AG09309 (cell line): ENCODE results near the gene HIGD1C.

Experiments
- DNase-seq: peaks from one replicate; pipeline ENCODE4 v3.0.0-alpha.2; 2010; ENCODE audit warnings: low read depth
- H3K4me3 ChIP-seq: 2 replicates; pipeline ENCODE4 v1.5.1; 2011; ENCODE audit warnings: mild to moderate bottlenecking, low read depth, low read length, moderate library complexity; ENCODE audit not compliant: control insufficient read depth
- CTCF ChIP-seq: IDR thresholded peaks from 2 replicates; pipeline ENCODE4 v1.5.1; 2011; ENCODE audit warnings: mild to moderate bottlenecking, low read depth, low read length, inconsistent platforms; ENCODE audit not compliant: insufficient read depth, control insufficient read depth; ENCODE audit errors: missing control alignments

The HIGD1C gene

GRCh38 chr12:50990791-50991190 is 38.4 kb downstream of the HIGD1C start:
- no peak for DNase-seq
- no peak for TF ChIP-seq CTCF
- H3K4me3 ChIP-seq = no peak overlapping the region

GRCh38 chr12:50991291-50991690 is 38.9 kb downstream of the HIGD1C start:
- no peak for DNase-seq
- no peak overlapping the region for H3K4me3 ChIP-seq
- TF ChIP-seq CTCF = no peak

- H3K4me3 ChIP-seq = no peak overlapping the region
- TF ChIP-seq CTCF = no peak
- DNase-seq = no peak
Measured at GRCh38 chr12:50992819-50993218, 40.5 kb downstream of the HIGD1C start.

GRCh38 chr12:50999093-50999492 is 46.7 kb downstream of the HIGD1C start:
- H3K4me3 ChIP-seq = no peak overlapping the region
- DNase-seq = no peak
- TF ChIP-seq CTCF = no peak

GRCh38 chr12:51000245-51000644 is 47.9 kb downstream of the HIGD1C start:
- DNase-seq = no peak
- no peak for TF ChIP-seq CTCF
- no peak overlapping the region for H3K4me3 ChIP-seq

- no peak for TF ChIP-seq CTCF
- DNase-seq = no peak
- no peak overlapping the region for H3K4me3 ChIP-seq
Measured at GRCh38 chr12:51001799-51002198, 49.5 kb downstream of the HIGD1C start.

GRCh38 chr12:51004504-51004903 is 52.2 kb downstream of the HIGD1C start:
- no peak for DNase-seq
- H3K4me3 ChIP-seq = no peak overlapping the region
- TF ChIP-seq CTCF = no peak
